Neural progenitor cell (in vitro differentiated cells): Measurements from ENCODE around the gene AGMO. TPM values are rescaled to one million over a fixed set of nuclear protein-coding genes. Genes with fewer than 3 reads are reported as not detected.

ENCODE experiments used
- DNase-seq: peaks from one replicate; pipeline ENCODE4 v3.0.0-alpha.2; 2016; ENCODE audit warnings: low spot score
- H2AFZ ChIP-seq: fragments of 200-600 bp; sonication (generic); replicated peaks from 2 replicates; pipeline ENCODE4 v1.6.1; 2016; ENCODE audit warnings: antibody characterized with exemption
- H3F3A ChIP-seq: fragments of 200-600 bp; sonication (generic); 2 replicates; pipeline ENCODE4 v1.6.1; 2016; ENCODE audit warnings: antibody characterized with exemption, low read depth
- H3K27ac ChIP-seq: fragments of 200-600 bp; sonication (generic); 2 replicates; pipeline ENCODE4 v1.5.1; 2016; ENCODE audit warnings: mild to moderate bottlenecking
- H3K27me3 ChIP-seq: fragments of 200-600 bp; sonication (generic); 2 replicates; pipeline ENCODE4 v1.6.1; 2016; ENCODE audit warnings: mild to moderate bottlenecking, moderate library complexity
- H3K36me3 ChIP-seq: fragments of 200-600 bp; sonication (generic); 2 replicates; pipeline ENCODE4 v1.5.1; 2016
- H3K4me1 ChIP-seq: fragments of 200-600 bp; sonication (generic); 2 replicates; pipeline ENCODE4 v1.6.1; 2016; ENCODE audit warnings: mixed run types
- H3K4me2 ChIP-seq: fragments of 200-600 bp; sonication (generic); 2 replicates; pipeline ENCODE4 v1.6.1; 2016
- H3K4me3 ChIP-seq: fragments of 200-600 bp; sonication (generic); 2 replicates; pipeline ENCODE4 v1.5.1; 2016
- H3K79me2 ChIP-seq: fragments of 200-600 bp; sonication (generic); 2 replicates; pipeline ENCODE4 v1.6.1; 2016; ENCODE audit warnings: low read depth
- H3K9ac ChIP-seq: fragments of 200-600 bp; sonication (generic); 2 replicates; pipeline ENCODE4 v1.6.1; 2016
- H3K9me3 ChIP-seq: fragments of 200-600 bp; sonication (generic); 2 replicates; pipeline ENCODE4 v1.5.1; 2016; ENCODE audit warnings: low read depth
- H4K20me1 ChIP-seq: fragments of 200-600 bp; sonication (generic); 2 replicates; pipeline ENCODE4 v1.6.1; 2016; ENCODE audit warnings: low read depth
- H3K27ac Mint-ChIP-seq: 3 replicates; pipeline ENCODE4 v1.8.0; 2021; ENCODE audit warnings: mixed read lengths
- H3K27me3 Mint-ChIP-seq: 2 replicates; pipeline ENCODE4 v1.8.0; 2022; ENCODE audit warnings: low read depth, mild to moderate bottlenecking, inconsistent platforms, moderate library complexity, mixed read lengths; ENCODE audit not compliant: insufficient read depth
- H3K36me3 Mint-ChIP-seq: 3 replicates; pipeline ENCODE4 v1.8.0; 2021; ENCODE audit warnings: mixed read lengths
- H3K4me1 Mint-ChIP-seq: 3 replicates; pipeline ENCODE4 v1.8.0; 2021; ENCODE audit warnings: mixed read lengths
- H3K4me3 Mint-ChIP-seq: 3 replicates; pipeline ENCODE4 v1.8.0; 2021; ENCODE audit warnings: mild to moderate bottlenecking, moderate library complexity, mixed read lengths
- H3K9me3 Mint-ChIP-seq: 3 replicates; pipeline ENCODE4 v1.8.0; 2020; ENCODE audit warnings: mixed read lengths
- CTCF ChIP-seq: fragments of 200-600 bp; sonication (generic); IDR thresholded peaks from 2 replicates; pipeline ENCODE4 v1.5.1; 2017; ENCODE audit warnings: antibody characterized with exemption, mild to moderate bottlenecking
- EZH2 ChIP-seq: fragments of 200-600 bp; sonication (generic); IDR thresholded peaks from 2 replicates; pipeline ENCODE4 v1.6.1; 2017; ENCODE audit warnings: antibody characterized with exemption, mild to moderate bottlenecking, moderate library complexity
- EZH2phosphoT487 ChIP-seq: fragments of 200-600 bp; sonication (generic); IDR thresholded peaks from 2 replicates; pipeline ENCODE4 v1.6.1; 2017; ENCODE audit warnings: antibody characterized with exemption
- total RNA-seq: library from RNA; depleted of rRNA; stranded (reverse); fragments of >200 nt; gene quantifications from 2 replicates; pipeline ENCODE4 v1.2.3, GENCODE V29; 2015; ENCODE audit warnings: low replicate concordance

The AGMO gene
- total RNA-seq, 1 donor from 2014 or later, result 0.30 TPM

- no peak overlapping the region for H3K9ac ChIP-seq
- DNase-seq, result no peak
Observed at GRCh38 chr7:15584575-15584974, 22.8 kb upstream of the AGMO start.

GRCh38 chr7:15582773-15583172, 21.0 kb upstream of the AGMO start:
- Histone ChIP-seq H3K9me3 (peaks cover 6% of the 10 kb centered on the region), H3K79me2 (no peaks in the 10 kb centered on the region), H4K20me1 (no peaks in the 10 kb centered on the region), H3K4me2 (no peak overlapping the region), H3K36me3 (peaks cover 4% of the 10 kb centered on the region), H3K27ac (no peak overlapping the region), H3K4me3 (no peak overlapping the region), H3K9ac (no peak overlapping the region), H3K4me1 (no peaks in the 10 kb centered on the region), H2AFZ (no peak overlapping the region), H3K27me3 (no peaks in the 10 kb centered on the region), H3F3A (no peaks in the 10 kb centered on the region)
- TF ChIP-seq CTCF (no peak), EZH2phosphoT487 (no peak), EZH2 (no peak)
- Mint-ChIP-seq H3K9me3 (peaks cover 17% of the 10 kb centered on the region), H3K36me3 (no peaks in the 10 kb centered on the region), H3K27ac (no peak overlapping the region), H3K4me3 (no peak overlapping the region), H3K27me3 (no peaks in the 10 kb centered on the region), H3K4me1 (no peaks in the 10 kb centered on the region)
- no peak for DNase-seq

More at GRCh38 chr7:15584575-15584974, 22.8 kb upstream of the AGMO start:
- H4K20me1 ChIP-seq, result no peaks in the 10 kb centered on the region
- no peaks in the 10 kb centered on the region for H3K4me1 ChIP-seq
- H3K4me1 Mint-ChIP-seq, result no peaks in the 10 kb centered on the region
- peaks cover 13% of the 10 kb centered on the region for H3K9me3 Mint-ChIP-seq
- no peak overlapping the region for H2AFZ ChIP-seq
- no peaks in the 10 kb centered on the region for H3K27me3 Mint-ChIP-seq
- no peaks in the 10 kb centered on the region for H3K36me3 Mint-ChIP-seq
- H3F3A ChIP-seq, result no peaks in the 10 kb centered on the region
- H3K9me3 ChIP-seq, result peaks cover 6% of the 10 kb centered on the region
- no peak overlapping the region for H3K27ac Mint-ChIP-seq
- no peaks in the 10 kb centered on the region for H3K79me2 ChIP-seq
- TF ChIP-seq CTCF, result no peak
- no peak for TF ChIP-seq EZH2
- TF ChIP-seq EZH2phosphoT487, result no peak
- no peak overlapping the region for H3K4me2 ChIP-seq
- no peak overlapping the region for H3K4me3 Mint-ChIP-seq
- no peak overlapping the region for H3K27ac ChIP-seq
- peaks cover 4% of the 10 kb centered on the region for H3K36me3 ChIP-seq
- no peaks in the 10 kb centered on the region for H3K27me3 ChIP-seq
- H3K4me3 ChIP-seq, result no peak overlapping the region

GRCh38 chr7:15581352-15581951, 19.6 kb upstream of the AGMO start:
- Mint-ChIP-seq H3K4me3 (no peak overlapping the region), H3K27me3 (no peaks in the 10 kb centered on the region), H3K9me3 (peaks cover 14% of the 10 kb centered on the region), H3K27ac (no peak overlapping the region), H3K4me1 (no peaks in the 10 kb centered on the region), H3K36me3 (no peaks in the 10 kb centered on the region)
- DNase-seq, result no peak
- no peaks in the 10 kb centered on the region for H3K27me3 ChIP-seq
- TF ChIP-seq CTCF (no peak), EZH2phosphoT487 (no peak)
- no peaks in the 10 kb centered on the region for H4K20me1 ChIP-seq
- no peaks in the 10 kb centered on the region for H3K4me1 ChIP-seq
- H3K36me3 ChIP-seq, result peaks cover 4% of the 10 kb centered on the region
- H3K27ac ChIP-seq, result no peak overlapping the region
- H3F3A ChIP-seq, result no peaks in the 10 kb centered on the region
- no peak overlapping the region for H3K4me2 ChIP-seq
- no peak overlapping the region for H3K9ac ChIP-seq
- no peak overlapping the region for H3K4me3 ChIP-seq
- no peak overlapping the region for H2AFZ ChIP-seq
- no peaks in the 10 kb centered on the region for H3K79me2 ChIP-seq
- H3K9me3 ChIP-seq, result peaks cover 6% of the 10 kb centered on the region
